ENCODE results near the gene CYB5R4. TPM values are rescaled to one million over a fixed set of nuclear protein-coding genes. Genes with fewer than 3 reads are reported as not detected.

Gene CYB5R4
- total and polyA plus RNA-seq, 2 of the 8 experiments (the other 6 are each of a cell fraction or from before 2014, with no cell fraction given), result 2.8 to 14.6 TPM

GRCh38 chr6:83966539-83966938 is 107.0 kb downstream of the CYB5R4 start (continued):
- TF ChIP-seq CHD7 (IDR thresholded peaks at IDR 0.05; ENCODE audit: insufficient replicate concordance, low read length) (no peak), SP4 (IDR thresholded peaks at IDR 0.05; ENCODE audit: low read length) (no peak), ATF2 (IDR thresholded peaks at IDR 0.05; ENCODE audit: low read length) (no peak), CTCF (IDR thresholded peaks at IDR 0.05; ENCODE audit: control extremely low read depth in 1 of 3, insufficient read depth in 1 of 3, low read depth in 1 of 3, low read length in 3 of 3) (no peak), SIX5 (IDR thresholded peaks at IDR 0.05; ENCODE audit: low read depth, low read length) (no peak), JUN (IDR thresholded peaks at IDR 0.05; ENCODE audit: low read depth, low read length) (no peak), RNF2 (IDR thresholded peaks at IDR 0.05; ENCODE audit: borderline replicate concordance, low read depth, low read length, missing control alignments, poor library complexity, severe bottlenecking) (no peak)
